ENCODE results near the gene AKAP6. TPM values are rescaled to one million over a fixed set of nuclear protein-coding genes. Genes with fewer than 3 reads are reported as not detected.

AKAP6 gene
- total RNA-seq, 3 donors from 2014 or later = 1.1 to 9.1 (median 4.6) TPM

- Histone ChIP-seq H3K4me1 (no peaks in the 10 kb centered on the region), H3K27me3 (no peaks in the 10 kb centered on the region), H3K36me3 (no peaks in the 10 kb centered on the region), H3K4me3 (no peak overlapping the region), H3K27ac (no peak overlapping the region), H3K9me3 (no peaks in the 10 kb centered on the region)
- no peak for TF ChIP-seq POLR2A (IDR thresholded peaks at IDR 0.05)
- TF ChIP-seq CTCF (IDR thresholded peaks at IDR 0.05) = no peak
- no peak for TF ChIP-seq POLR2AphosphoS5 (IDR thresholded peaks at IDR 0.05)
- DNase-seq (ENCODE audit: low spot score in 2 of 2) = no peak
- intact Hi-C loops (cut with DNase I; ENCODE audit: low total_unique reads) = no loop called here
These were observed 208.1 kb downstream of the AKAP6 start for GRCh38 chr14:32537166-32537565.

DNA sequence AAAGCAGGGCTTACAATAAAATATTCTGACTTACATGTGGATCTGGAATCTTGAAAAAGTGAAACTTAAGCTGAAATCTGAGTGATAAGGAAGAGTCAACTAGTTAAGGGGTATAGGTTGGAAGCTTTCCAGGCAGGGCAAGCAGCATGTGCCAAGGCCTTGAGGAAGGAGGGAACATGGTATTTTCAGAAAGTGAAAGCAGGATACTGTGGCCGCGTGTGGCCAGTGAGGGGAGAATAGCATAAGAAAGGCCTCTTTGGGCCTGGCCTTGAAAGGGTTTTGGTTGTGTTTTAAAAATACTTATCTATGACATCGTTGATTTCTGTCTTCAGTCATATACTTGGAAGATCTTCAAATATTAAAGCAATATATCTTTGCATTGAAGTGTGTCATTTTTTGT, 213.4 kb downstream of the AKAP6 start:
- no peak overlapping the region for H3K4me3 ChIP-seq
- no peak for DNase-seq (ENCODE audit: low spot score in 2 of 2)

DNA sequence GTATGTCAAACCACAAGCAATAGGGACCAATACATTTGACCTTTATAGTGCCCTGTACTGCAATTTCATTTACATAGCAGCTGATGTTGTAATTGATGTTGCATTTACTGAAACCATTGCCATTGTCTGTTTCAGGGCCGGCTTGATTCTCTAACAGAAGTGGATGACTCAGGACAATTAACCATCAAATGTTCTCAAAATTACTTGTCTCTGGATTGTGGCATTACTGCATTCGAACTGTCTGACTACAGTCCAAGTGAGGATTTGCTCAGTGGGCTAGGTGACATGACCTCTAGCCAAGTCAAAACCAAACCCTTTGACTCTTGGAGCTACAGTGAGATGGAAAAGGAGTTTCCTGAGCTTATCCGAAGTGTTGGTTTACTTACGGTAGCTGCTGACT, 216.0 kb downstream of the AKAP6 start:
- H3K4me1 ChIP-seq = no peaks in the 10 kb centered on the region
- intact Hi-C loops (cut with DNase I; ENCODE audit: low total_unique reads) = no loop called here
- no peak overlapping the region for H3K27ac ChIP-seq
- no peaks in the 10 kb centered on the region for H3K9me3 ChIP-seq
- no peak for TF ChIP-seq POLR2A (IDR thresholded peaks at IDR 0.05)
- TF ChIP-seq CTCF (IDR thresholded peaks at IDR 0.05) = no peak
- no peak for TF ChIP-seq POLR2AphosphoS5 (IDR thresholded peaks at IDR 0.05)
- no peaks in the 10 kb centered on the region for H3K36me3 ChIP-seq
- no peak overlapping the region for H3K4me3 ChIP-seq
- no peaks in the 10 kb centered on the region for H3K27me3 ChIP-seq
- DNase-seq (ENCODE audit: low spot score in 2 of 2) = no peak

More for the DNA sequence above, 213.4 kb downstream of the AKAP6 start:
- TF ChIP-seq POLR2A (IDR thresholded peaks at IDR 0.05) (no peak), CTCF (IDR thresholded peaks at IDR 0.05) (no peak), POLR2AphosphoS5 (IDR thresholded peaks at IDR 0.05) (no peak)
- H3K36me3 ChIP-seq = no peaks in the 10 kb centered on the region
- H3K27ac ChIP-seq = no peak overlapping the region
- no peaks in the 10 kb centered on the region for H3K4me1 ChIP-seq
- intact Hi-C loops (cut with DNase I; ENCODE audit: low total_unique reads) = no loop called here
- no peaks in the 10 kb centered on the region for H3K27me3 ChIP-seq
- no peaks in the 10 kb centered on the region for H3K9me3 ChIP-seq

GRCh38 chr14:32545506-32546210, 216.6 kb downstream of the AKAP6 start:
- intact Hi-C loops (cut with DNase I; ENCODE audit: low total_unique reads) = no loop called here
- Histone ChIP-seq H3K4me1 (no peaks in the 10 kb centered on the region), H3K27ac (no peak overlapping the region), H3K36me3 (no peaks in the 10 kb centered on the region), H3K9me3 (no peaks in the 10 kb centered on the region), H3K27me3 (no peaks in the 10 kb centered on the region), H3K4me3 (no peak overlapping the region)
- no peak for DNase-seq (ENCODE audit: low spot score in 2 of 2)
- TF ChIP-seq CTCF (IDR thresholded peaks at IDR 0.05) = no peak
- no peak for TF ChIP-seq POLR2A (IDR thresholded peaks at IDR 0.05)
- no peak for TF ChIP-seq POLR2AphosphoS5 (IDR thresholded peaks at IDR 0.05)

- TF ChIP-seq POLR2A (IDR thresholded peaks at IDR 0.05) = no peak
- no peaks in the 10 kb centered on the region for H3K9me3 ChIP-seq
- no peaks in the 10 kb centered on the region for H3K4me1 ChIP-seq
- H3K27me3 ChIP-seq = no peaks in the 10 kb centered on the region
- H3K27ac ChIP-seq = no peak overlapping the region
- DNase-seq (ENCODE audit: low spot score in 2 of 2) = no peak
- H3K4me3 ChIP-seq = no peak overlapping the region
- intact Hi-C loops (cut with DNase I; ENCODE audit: low total_unique reads) = no loop called here
- no peaks in the 10 kb centered on the region for H3K36me3 ChIP-seq
These were observed 217.1 kb downstream of the AKAP6 start for GRCh38 chr14:32546246-32546645.
